ENCODE results near the gene HELZ. TPM values are rescaled to one million over a fixed set of nuclear protein-coding genes. Genes with fewer than 3 reads are reported as not detected.

HELZ gene
- total and polyA plus RNA-seq, 2 donors (not counting 1 experiment from before 2014, with no cell fraction given), result 10.4 to 97.8 TPM

- H3K4me1 Mint-ChIP-seq, result no peaks in the 10 kb centered on the region
- Histone ChIP-seq H3K27me3 (replicated peaks in 1 of 4; ENCODE audit: control extremely low read depth in 1 of 4, control insufficient read depth in 3 of 4, insufficient read depth in 4 of 4, low read length in 3 of 4) (peaks cover 0 to 2% (median 0%) of the 10 kb centered on the region in 4 experiments), H3K79me2 (ENCODE audit: control insufficient read depth, insufficient read depth, low read length) (no peaks in the 10 kb centered on the region), H4K20me1 (ENCODE audit: control insufficient read depth, insufficient read depth, low read length, poor library complexity, severe bottlenecking) (no peaks in the 10 kb centered on the region), H3K9me3 (ENCODE audit: control extremely low read depth in 1 of 3, control insufficient read depth in 2 of 3, insufficient read depth in 1 of 3, low read length in 2 of 3) (no peaks in the 10 kb centered on the region), H3K4me2 (replicated peaks; ENCODE audit: low read depth, low read length, poor library complexity, severe bottlenecking) (no peak overlapping the region), H3K4me3 (ENCODE audit: control extremely low read depth in 1 of 5, extremely low read depth in 1 of 5, insufficient read depth in 1 of 5, low read depth in 2 of 5, low read length in 4 of 5) (no peak overlapping the region), H2AFZ (ENCODE audit: insufficient read depth, low read depth, low read length, poor library complexity, severe bottlenecking) (no peak overlapping the region), H3K36me3 (replicated peaks in 1 of 2; ENCODE audit: control extremely low read depth in 1 of 2, control insufficient read depth in 1 of 2, extremely low read depth in 1 of 2, insufficient read depth in 2 of 2, low read length in 1 of 2) (no peaks in the 10 kb centered on the region), H3K4me1 (ENCODE audit: control insufficient read depth in 2 of 2, insufficient read depth in 2 of 2, low read length in 2 of 2) (no peaks in the 10 kb centered on the region), H3K27ac (ENCODE audit: low read length in 2 of 2) (no peak overlapping the region), H3K9ac (ENCODE audit: low read length) (no peak overlapping the region)
- CTCF ChIA-PET, result no interaction called here
- ATAC-seq (ENCODE audit: low read depth) (no peak), DNase-seq (no peak)
- intact Hi-C loops (cut with micrococcal nuclease), result no loop called here
- H3K9me3 Mint-ChIP-seq (ENCODE audit: insufficient read depth), result no peaks in the 10 kb centered on the region
- no peak for TF ChIP-seq EZH2 (IDR thresholded peaks at IDR 0.05; ENCODE audit: borderline replicate concordance, insufficient read depth, low read depth, low read length, poor library complexity, severe bottlenecking)
- TF ChIP-seq, protein P1, sequence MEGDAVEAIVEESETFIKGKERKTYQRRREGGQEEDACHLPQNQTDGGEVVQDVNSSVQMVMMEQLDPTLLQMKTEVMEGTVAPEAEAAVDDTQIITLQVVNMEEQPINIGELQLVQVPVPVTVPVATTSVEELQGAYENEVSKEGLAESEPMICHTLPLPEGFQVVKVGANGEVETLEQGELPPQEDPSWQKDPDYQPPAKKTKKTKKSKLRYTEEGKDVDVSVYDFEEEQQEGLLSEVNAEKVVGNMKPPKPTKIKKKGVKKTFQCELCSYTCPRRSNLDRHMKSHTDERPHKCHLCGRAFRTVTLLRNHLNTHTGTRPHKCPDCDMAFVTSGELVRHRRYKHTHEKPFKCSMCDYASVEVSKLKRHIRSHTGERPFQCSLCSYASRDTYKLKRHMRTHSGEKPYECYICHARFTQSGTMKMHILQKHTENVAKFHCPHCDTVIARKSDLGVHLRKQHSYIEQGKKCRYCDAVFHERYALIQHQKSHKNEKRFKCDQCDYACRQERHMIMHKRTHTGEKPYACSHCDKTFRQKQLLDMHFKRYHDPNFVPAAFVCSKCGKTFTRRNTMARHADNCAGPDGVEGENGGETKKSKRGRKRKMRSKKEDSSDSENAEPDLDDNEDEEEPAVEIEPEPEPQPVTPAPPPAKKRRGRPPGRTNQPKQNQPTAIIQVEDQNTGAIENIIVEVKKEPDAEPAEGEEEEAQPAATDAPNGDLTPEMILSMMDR (IDR thresholded peaks at IDR 0.05), result no peak
- POLR2A ChIA-PET, result no interaction called here
- H3K27ac Mint-ChIP-seq, result no peak overlapping the region
- no peak overlapping the region for H3K4me3 Mint-ChIP-seq
- H3K27me3 Mint-ChIP-seq, result peaks cover 11% of the 10 kb centered on the region
- 66% methylated on average over 9 of the region's 11 CpGs for WGBS (ENCODE audit: insufficient coverage)
These were observed 209.6 kb downstream of the HELZ start for GRCh38 chr17:67035131-67036083.

DNA sequence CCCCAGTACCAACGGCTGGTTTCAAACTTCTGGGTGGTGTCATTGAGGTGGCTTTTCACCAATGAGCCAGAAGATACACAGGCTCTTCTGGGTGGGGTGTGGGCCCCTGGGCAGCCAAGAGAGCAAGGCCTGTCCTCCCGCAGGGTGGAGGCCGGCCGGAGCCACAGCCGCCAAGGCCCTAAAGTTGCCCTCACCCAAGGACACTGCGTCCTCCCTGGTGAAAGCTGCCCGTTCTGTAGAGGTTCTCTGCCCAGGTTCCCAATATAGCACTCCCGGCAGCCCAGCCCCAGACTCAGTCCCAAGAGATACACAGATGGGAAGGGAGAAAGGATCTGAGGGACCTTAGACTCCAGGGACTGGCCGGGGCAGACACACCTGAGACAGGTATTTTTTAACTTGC, 211.4 kb downstream of the HELZ start:
- H3K4me3 Mint-ChIP-seq, result no peak overlapping the region
- ChIA-PET CTCF (no interaction called here), POLR2A (no interaction called here)
- no peaks in the 10 kb centered on the region for H3K27me3 ChIP-seq (replicated peaks in 1 of 4; ENCODE audit: control extremely low read depth in 1 of 4, control insufficient read depth in 3 of 4, insufficient read depth in 4 of 4, low read length in 3 of 4)
- no peak overlapping the region for H3K27ac ChIP-seq (ENCODE audit: low read length in 2 of 2)
- no peak overlapping the region for H3K27ac Mint-ChIP-seq
- no peaks in the 10 kb centered on the region for H3K4me1 ChIP-seq (ENCODE audit: control insufficient read depth in 2 of 2, insufficient read depth in 2 of 2, low read length in 2 of 2)
- DNase-seq, result no peak
- H3K4me1 Mint-ChIP-seq, result no peaks in the 10 kb centered on the region
- H3K4me3 ChIP-seq (ENCODE audit: control extremely low read depth in 1 of 5, extremely low read depth in 1 of 5, insufficient read depth in 1 of 5, low read depth in 2 of 5, low read length in 4 of 5), result no peak overlapping the region
- no peak for ATAC-seq (ENCODE audit: low read depth)
- no peak overlapping the region for H2AFZ ChIP-seq (ENCODE audit: insufficient read depth, low read depth, low read length, poor library complexity, severe bottlenecking)
- no peaks in the 10 kb centered on the region for H3K36me3 ChIP-seq (replicated peaks in 1 of 2; ENCODE audit: control extremely low read depth in 1 of 2, control insufficient read depth in 1 of 2, extremely low read depth in 1 of 2, insufficient read depth in 2 of 2, low read length in 1 of 2)
- no peaks in the 10 kb centered on the region for H3K79me2 ChIP-seq (ENCODE audit: control insufficient read depth, insufficient read depth, low read length)
- intact Hi-C loops (cut with micrococcal nuclease), result no loop called here
- H3K9ac ChIP-seq (ENCODE audit: low read length), result no peak overlapping the region
- TF ChIP-seq EZH2 (IDR thresholded peaks at IDR 0.05; ENCODE audit: borderline replicate concordance, insufficient read depth, low read depth, low read length, poor library complexity, severe bottlenecking), result no peak
- TF ChIP-seq, protein P1 (IDR thresholded peaks at IDR 0.05), result no peak
- no peak overlapping the region for H3K4me2 ChIP-seq (replicated peaks; ENCODE audit: low read depth, low read length, poor library complexity, severe bottlenecking)
- no peaks in the 10 kb centered on the region for H3K9me3 ChIP-seq (ENCODE audit: control extremely low read depth in 1 of 3, control insufficient read depth in 2 of 3, insufficient read depth in 1 of 3, low read length in 2 of 3)
- no peaks in the 10 kb centered on the region for H4K20me1 ChIP-seq (ENCODE audit: control insufficient read depth, insufficient read depth, low read length, poor library complexity, severe bottlenecking)
- peaks cover 11% of the 10 kb centered on the region for H3K27me3 Mint-ChIP-seq
- H3K9me3 Mint-ChIP-seq (ENCODE audit: insufficient read depth), result no peaks in the 10 kb centered on the region
- 100% methylated on average over 9 of the region's 9 CpGs for WGBS (ENCODE audit: insufficient coverage)

Measured in B cell (primary cell).